Stomach smooth muscle (tissue), 2 donors: ENCODE results near the gene EHBP1L1.

Source experiments
- H3K27ac ChIP-seq: one replicate; pipeline ENCODE4 v1.7.0; 2013; ENCODE audit warnings: mild to moderate bottlenecking, low read length, inconsistent platforms
- H3K27me3 ChIP-seq, 2 donors: one replicate each; pipeline ENCODE4 v1.7.0; 2013; ENCODE audit warnings: low read length in 2 of 2; ENCODE audit not compliant: insufficient read depth in 2 of 2, control insufficient read depth in 1 of 2
- H3K36me3 ChIP-seq, 2 donors: one replicate each; pipeline ENCODE4 v1.7.0; 2013; ENCODE audit warnings: low read length in 2 of 2; ENCODE audit not compliant: control insufficient read depth in 2 of 2, insufficient read depth in 2 of 2
- H3K4me1 ChIP-seq: one replicate; pipeline ENCODE4 v1.7.0; 2013; ENCODE audit warnings: low read length; ENCODE audit not compliant: control insufficient read depth, insufficient read depth
- H3K4me3 ChIP-seq, 2 donors: one replicate each; pipeline ENCODE4 v1.7.0; 2013; ENCODE audit warnings: low read length in 2 of 2
- H3K9ac ChIP-seq, 2 donors: one replicate each; pipeline ENCODE4 v1.7.0; 2013; ENCODE audit warnings: low read length in 2 of 2, mild to moderate bottlenecking in 1 of 2
- H3K9me3 ChIP-seq, 2 donors: one replicate each; pipeline ENCODE4 v1.7.0; 2013; ENCODE audit warnings: low read length in 2 of 2; ENCODE audit not compliant: control insufficient read depth in 2 of 2
- donor health status: healthy.
- donor health status: Pancreatic carcinoma.

Gene EHBP1L1

GRCh38 chr11:65621460-65621859 lies 45.6 kb downstream of the EHBP1L1 start:
- Histone ChIP-seq H3K9me3 (no peaks in the 10 kb centered on the region), H3K27me3 (no peaks in the 10 kb centered on the region), H3K27ac (no peak overlapping the region), H3K36me3 (peaks cover 20 to 52% of the 10 kb centered on the region in 2 donors), H3K4me3 (no peak overlapping the region), H3K4me1 (peaks cover 17% of the 10 kb centered on the region), H3K9ac (no peak overlapping the region)

- no peaks in the 10 kb centered on the region for H3K9me3 ChIP-seq
- H3K36me3 ChIP-seq: peaks cover 26 to 57% of the 10 kb centered on the region in 2 donors
- H3K4me1 ChIP-seq: peaks cover 12% of the 10 kb centered on the region
- H3K4me3 ChIP-seq: no peak overlapping the region
- H3K27ac ChIP-seq: no peak overlapping the region
- H3K9ac ChIP-seq: no peak overlapping the region
- no peaks in the 10 kb centered on the region for H3K27me3 ChIP-seq
Observed at GRCh38 chr11:65622011-65622410, 46.2 kb downstream of the EHBP1L1 start.

- no peaks in the 10 kb centered on the region for H3K27me3 ChIP-seq
- H3K4me3 ChIP-seq: no peak overlapping the region
- peaks cover 6% of the 10 kb centered on the region for H3K4me1 ChIP-seq
- no peak overlapping the region for H3K9ac ChIP-seq
- H3K36me3 ChIP-seq: peaks cover 34 to 60% of the 10 kb centered on the region in 2 donors
- H3K27ac ChIP-seq: no peak overlapping the region
- H3K9me3 ChIP-seq: no peaks in the 10 kb centered on the region
Observed at GRCh38 chr11:65623177-65623576, 47.3 kb downstream of the EHBP1L1 start.

- H3K4me1 ChIP-seq: peaks cover 6% of the 10 kb centered on the region
- H3K36me3 ChIP-seq: peaks cover 32 to 55% of the 10 kb centered on the region in 2 donors
- no peak overlapping the region for H3K27ac ChIP-seq
- H3K9me3 ChIP-seq: no peaks in the 10 kb centered on the region
- no peak overlapping the region for H3K9ac ChIP-seq
- no peaks in the 10 kb centered on the region for H3K27me3 ChIP-seq
- no peak overlapping the region for H3K4me3 ChIP-seq
Observed at GRCh38 chr11:65623852-65624616, 48.2 kb downstream of the EHBP1L1 start.

GRCh38 chr11:65624931-65625627 lies 49.2 kb downstream of the EHBP1L1 start:
- Histone ChIP-seq H3K36me3 (peaks cover 43 to 56% of the 10 kb centered on the region in 2 donors), H3K27ac (no peak overlapping the region), H3K4me1 (peaks cover 6% of the 10 kb centered on the region), H3K9ac (no peak overlapping the region), H3K9me3 (no peaks in the 10 kb centered on the region), H3K27me3 (no peaks in the 10 kb centered on the region), H3K4me3 (no peak overlapping the region)

- Histone ChIP-seq H3K27me3 (no peaks in the 10 kb centered on the region), H3K27ac (no peak overlapping the region), H3K9ac (no peak overlapping the region), H3K36me3 (peaks cover 50 to 63% of the 10 kb centered on the region in 2 donors), H3K4me3 (no peak overlapping the region), H3K9me3 (no peaks in the 10 kb centered on the region), H3K4me1 (peaks cover 6% of the 10 kb centered on the region)
Observed at GRCh38 chr11:65625628-65626342, 49.9 kb downstream of the EHBP1L1 start.

GRCh38 chr11:65627202-65627601 lies 51.3 kb downstream of the EHBP1L1 start:
- H3K27me3 ChIP-seq: no peaks in the 10 kb centered on the region
- peaks cover 6% of the 10 kb centered on the region for H3K4me1 ChIP-seq
- H3K4me3 ChIP-seq: no peak overlapping the region
- H3K9me3 ChIP-seq: no peaks in the 10 kb centered on the region
- no peak overlapping the region for H3K27ac ChIP-seq
- peaks cover 58 to 63% of the 10 kb centered on the region in 2 donors for H3K36me3 ChIP-seq
- no peak overlapping the region for H3K9ac ChIP-seq

- H3K9me3 ChIP-seq: no peaks in the 10 kb centered on the region
- H3K36me3 ChIP-seq: peaks cover 56 to 57% of the 10 kb centered on the region in 2 donors
- H3K27me3 ChIP-seq: no peaks in the 10 kb centered on the region
- no peak overlapping the region for H3K4me3 ChIP-seq
- no peak overlapping the region for H3K9ac ChIP-seq
- no peak overlapping the region for H3K27ac ChIP-seq
- H3K4me1 ChIP-seq: peaks cover 6% of the 10 kb centered on the region
Observed at GRCh38 chr11:65629579-65629978, 53.7 kb downstream of the EHBP1L1 start.

- Histone ChIP-seq H3K9me3 (no peaks in the 10 kb centered on the region), H3K4me1 (peaks cover 6% of the 10 kb centered on the region), H3K4me3 (no peak overlapping the region), H3K27ac (no peak overlapping the region), H3K27me3 (no peaks in the 10 kb centered on the region), H3K36me3 (peaks cover 60 to 64% of the 10 kb centered on the region in 2 donors), H3K9ac (no peak overlapping the region)
Observed at GRCh38 chr11:65630215-65630614, 54.4 kb downstream of the EHBP1L1 start.

GRCh38 chr11:65633390-65634108 lies 57.7 kb downstream of the EHBP1L1 start:
- no peak overlapping the region for H3K9ac ChIP-seq
- H3K4me3 ChIP-seq: no peak overlapping the region
- no peaks in the 10 kb centered on the region for H3K27me3 ChIP-seq
- peaks cover 17% of the 10 kb centered on the region for H3K4me1 ChIP-seq
- no peak overlapping the region for H3K27ac ChIP-seq
- peaks cover 50 to 54% of the 10 kb centered on the region in 2 donors for H3K36me3 ChIP-seq
- H3K9me3 ChIP-seq: no peaks in the 10 kb centered on the region
